PFSK-1 (cell line): ENCODE data around the gene ELN.

Experiments
- FOXP2 ChIP-seq: optimal IDR thresholded peaks from 2 replicates; pipeline ENCODE3; 2011; ENCODE audit warnings: borderline replicate concordance, control low read depth, inconsistent platforms; ENCODE audit not compliant: insufficient read depth; ENCODE audit errors: extremely low read length, extremely low read depth
- POLR2AphosphoS5 ChIP-seq: IDR thresholded peaks from 2 replicates; pipeline ENCODE4 v1.6.1; 2012; ENCODE audit warnings: low read depth, mild to moderate bottlenecking, control low read depth, low read length, moderate library complexity
- SIN3A ChIP-seq: IDR thresholded peaks from 2 replicates; pipeline ENCODE4 v1.6.1; 2012; ENCODE audit warnings: mild to moderate bottlenecking, low read length, moderate library complexity, borderline replicate concordance; ENCODE audit not compliant: insufficient read depth
- TAF1 ChIP-seq: IDR thresholded peaks from 2 replicates; pipeline ENCODE4 v1.6.1; 2012; ENCODE audit warnings: low read length, control low read depth, borderline replicate concordance; ENCODE audit not compliant: insufficient read depth
- TF ChIP-seq, protein P1 (sequence below), 2 experiments: IDR thresholded peaks; 2 replicates each; pipeline versions ENCODE4 v1.6.1 to v1.8.0; 2011 to 2012; ENCODE audit warnings: low read depth in 2 of 2, low read length in 2 of 2, control low read depth in 1 of 2, inconsistent platforms in 1 of 2, mild to moderate bottlenecking in 1 of 2, moderate library complexity in 1 of 2; ENCODE audit not compliant: insufficient read depth in 1 of 2

DNA sequence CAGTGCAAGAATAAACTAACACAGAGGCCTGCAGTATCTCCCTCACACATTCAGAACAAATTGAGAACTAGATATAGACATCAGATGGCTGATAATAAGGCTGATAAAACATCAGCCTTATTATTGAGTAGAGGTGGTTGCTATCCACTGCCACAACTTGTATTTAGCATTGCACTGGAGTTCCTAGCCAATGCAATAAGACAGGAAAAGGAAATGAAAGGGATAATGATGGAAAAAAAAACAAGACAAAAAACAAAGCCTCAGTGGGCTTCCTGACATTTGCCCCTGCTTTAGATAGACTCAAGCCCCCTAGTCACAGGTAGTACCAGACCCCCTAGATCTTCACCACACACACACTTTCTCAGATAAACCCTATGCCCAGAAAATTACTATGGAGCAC is 33.2 kb upstream of the ELN start:
- TF ChIP-seq TAF1 (no peak), POLR2AphosphoS5 (no peak), FOXP2 (no peak), SIN3A (no peak)
- TF ChIP-seq, protein P1, sequence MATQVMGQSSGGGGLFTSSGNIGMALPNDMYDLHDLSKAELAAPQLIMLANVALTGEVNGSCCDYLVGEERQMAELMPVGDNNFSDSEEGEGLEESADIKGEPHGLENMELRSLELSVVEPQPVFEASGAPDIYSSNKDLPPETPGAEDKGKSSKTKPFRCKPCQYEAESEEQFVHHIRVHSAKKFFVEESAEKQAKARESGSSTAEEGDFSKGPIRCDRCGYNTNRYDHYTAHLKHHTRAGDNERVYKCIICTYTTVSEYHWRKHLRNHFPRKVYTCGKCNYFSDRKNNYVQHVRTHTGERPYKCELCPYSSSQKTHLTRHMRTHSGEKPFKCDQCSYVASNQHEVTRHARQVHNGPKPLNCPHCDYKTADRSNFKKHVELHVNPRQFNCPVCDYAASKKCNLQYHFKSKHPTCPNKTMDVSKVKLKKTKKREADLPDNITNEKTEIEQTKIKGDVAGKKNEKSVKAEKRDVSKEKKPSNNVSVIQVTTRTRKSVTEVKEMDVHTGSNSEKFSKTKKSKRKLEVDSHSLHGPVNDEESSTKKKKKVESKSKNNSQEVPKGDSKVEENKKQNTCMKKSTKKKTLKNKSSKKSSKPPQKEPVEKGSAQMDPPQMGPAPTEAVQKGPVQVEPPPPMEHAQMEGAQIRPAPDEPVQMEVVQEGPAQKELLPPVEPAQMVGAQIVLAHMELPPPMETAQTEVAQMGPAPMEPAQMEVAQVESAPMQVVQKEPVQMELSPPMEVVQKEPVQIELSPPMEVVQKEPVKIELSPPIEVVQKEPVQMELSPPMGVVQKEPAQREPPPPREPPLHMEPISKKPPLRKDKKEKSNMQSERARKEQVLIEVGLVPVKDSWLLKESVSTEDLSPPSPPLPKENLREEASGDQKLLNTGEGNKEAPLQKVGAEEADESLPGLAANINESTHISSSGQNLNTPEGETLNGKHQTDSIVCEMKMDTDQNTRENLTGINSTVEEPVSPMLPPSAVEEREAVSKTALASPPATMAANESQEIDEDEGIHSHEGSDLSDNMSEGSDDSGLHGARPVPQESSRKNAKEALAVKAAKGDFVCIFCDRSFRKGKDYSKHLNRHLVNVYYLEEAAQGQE (IDR thresholded peaks at IDR 0.05; ENCODE audit: insufficient read depth in 1 of 2, low read depth in 2 of 2, low read length in 2 of 2): no peak
